KG1 (cell line): ENCODE data around the gene NFAM1.

Experiments
- DNase-seq: peaks from one replicate; lab custom pipeline; 2025; lab: John Stamatoyannopoulos, UW

The NFAM1 gene

GRCh38 chr22:42383287-42383686, 48.9 kb downstream of the NFAM1 start:
- DNase-seq, result no peak

DNA sequence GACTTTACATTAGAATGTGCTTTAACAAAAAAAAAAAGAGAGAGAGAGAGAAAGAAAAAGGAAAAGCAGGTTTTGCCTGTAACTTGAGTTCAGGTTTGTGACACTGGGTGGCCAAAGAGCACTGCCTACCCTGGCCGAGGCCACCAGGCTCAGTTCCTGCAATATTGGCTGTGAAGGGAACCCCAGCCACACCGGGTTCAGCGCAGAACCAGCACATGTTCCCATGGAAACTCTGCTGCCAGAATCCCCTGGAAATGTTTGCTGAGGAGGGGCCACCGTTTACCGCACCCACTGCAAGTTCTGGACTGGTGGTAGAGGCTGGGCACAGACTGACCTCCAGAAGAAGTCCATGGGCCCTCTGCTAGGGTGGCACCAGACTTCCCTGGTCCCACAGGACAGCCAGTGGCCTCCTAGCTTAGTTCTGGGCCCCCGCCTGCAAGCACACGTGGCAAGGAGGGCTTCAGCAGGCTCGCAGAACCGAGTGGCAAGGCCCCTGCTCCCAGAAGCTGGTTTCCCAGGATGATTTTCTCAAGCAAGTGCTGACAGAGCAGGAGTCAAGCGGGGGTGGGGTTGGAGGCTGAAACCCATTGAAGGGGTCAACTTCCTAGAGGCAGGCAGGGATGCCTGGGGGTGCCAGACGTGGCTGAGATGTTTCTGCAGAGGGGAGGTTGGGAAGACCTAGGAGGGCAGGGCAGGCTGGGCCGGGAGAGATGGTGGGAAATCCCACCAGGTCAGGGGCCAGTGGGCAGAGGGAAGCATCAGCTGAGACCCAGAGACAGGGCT, 51.2 kb downstream of the NFAM1 start:
- DNase-seq, result no peak

DNA sequence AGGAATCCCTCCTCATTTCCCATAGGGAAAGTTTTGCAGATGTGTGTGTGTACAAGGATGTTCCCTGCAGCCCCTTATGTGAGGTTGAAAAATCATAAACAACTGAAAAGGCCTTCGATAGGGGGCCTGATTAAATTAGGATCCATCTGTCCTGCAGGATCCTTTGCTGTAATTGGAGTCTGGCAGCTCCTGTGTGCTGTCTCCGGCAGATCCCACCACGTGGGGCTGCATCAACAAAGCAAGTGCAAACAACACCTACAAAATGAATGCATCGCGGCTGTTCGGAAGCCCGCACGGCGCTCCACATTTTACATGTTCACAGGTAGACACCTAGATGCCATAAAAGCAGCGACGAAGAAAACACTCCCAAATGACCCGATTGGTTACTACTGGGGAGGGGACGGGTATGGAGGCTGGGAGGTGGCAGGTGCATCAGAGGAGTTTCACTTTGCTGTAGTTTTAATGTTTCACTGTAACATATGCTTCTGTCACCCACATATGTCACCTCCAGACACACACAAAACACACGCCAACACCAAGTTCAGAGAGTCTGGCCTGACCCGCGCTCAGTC, 52.2 kb downstream of the NFAM1 start:
- DNase-seq, result no peak

DNA sequence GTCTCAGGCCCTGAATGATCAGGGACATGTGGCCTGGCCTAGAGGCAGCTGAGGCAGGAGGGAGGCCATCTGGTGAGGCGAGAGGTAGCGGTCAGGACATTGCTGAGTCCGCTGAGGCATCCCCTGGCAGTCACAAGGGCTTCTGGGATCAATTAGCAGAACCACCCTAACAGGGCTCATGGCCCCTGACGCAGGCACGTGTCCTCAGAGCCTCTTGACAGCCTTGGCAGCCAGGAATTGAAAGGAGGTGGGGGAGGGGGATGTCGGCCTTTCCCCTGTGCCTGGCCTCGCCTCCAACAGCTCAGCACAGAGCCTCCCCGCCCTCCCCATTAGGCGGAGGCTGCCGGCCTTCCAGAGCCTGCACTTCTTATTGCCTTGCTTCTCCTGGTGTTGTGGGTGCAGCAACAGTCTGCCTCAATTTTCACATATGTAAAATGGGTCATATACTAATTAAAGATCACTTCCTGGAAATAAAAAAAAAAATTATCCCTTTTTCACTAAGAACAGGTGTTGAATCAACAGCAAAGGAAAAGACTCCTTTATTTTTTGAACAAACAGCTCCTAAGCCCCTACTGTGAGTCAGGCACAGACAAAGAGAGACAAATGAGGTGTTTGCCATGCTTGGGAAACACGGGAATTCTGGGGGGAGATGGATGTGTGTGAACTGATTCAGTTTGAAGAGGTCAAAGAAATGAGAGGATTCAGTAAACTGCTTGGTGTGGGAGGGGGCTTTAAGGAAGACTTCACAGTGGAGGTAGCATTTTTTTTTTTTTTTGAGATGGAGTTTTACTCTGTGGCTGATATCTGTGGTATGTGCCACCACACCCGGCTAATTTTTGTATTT, 55.3 kb downstream of the NFAM1 start:
- DNase-seq, result no peak

- DNase-seq, result no peak
Measured at GRCh38 chr22:42375982-42376381, 56.2 kb downstream of the NFAM1 start.

DNA sequence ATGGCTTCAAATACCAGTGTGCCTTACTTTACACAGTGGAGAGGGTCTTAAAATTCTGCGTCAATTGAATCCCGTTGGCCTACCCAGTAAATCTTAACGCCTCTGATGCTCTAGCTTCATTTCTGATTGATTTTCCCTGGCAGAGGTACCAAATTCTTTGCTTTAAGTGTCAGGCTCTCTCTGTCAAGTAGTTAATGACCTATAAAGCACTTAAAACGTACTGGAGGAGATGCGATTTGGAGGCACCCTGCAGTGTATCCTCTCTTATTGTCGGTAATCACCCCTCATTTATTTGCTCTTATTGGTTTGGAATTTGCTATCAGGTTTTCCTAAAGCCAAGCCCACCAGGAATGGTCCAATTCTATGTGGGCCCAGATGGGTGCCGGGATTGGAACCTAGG, 59.2 kb downstream of the NFAM1 start:
- no peak for DNase-seq

DNA sequence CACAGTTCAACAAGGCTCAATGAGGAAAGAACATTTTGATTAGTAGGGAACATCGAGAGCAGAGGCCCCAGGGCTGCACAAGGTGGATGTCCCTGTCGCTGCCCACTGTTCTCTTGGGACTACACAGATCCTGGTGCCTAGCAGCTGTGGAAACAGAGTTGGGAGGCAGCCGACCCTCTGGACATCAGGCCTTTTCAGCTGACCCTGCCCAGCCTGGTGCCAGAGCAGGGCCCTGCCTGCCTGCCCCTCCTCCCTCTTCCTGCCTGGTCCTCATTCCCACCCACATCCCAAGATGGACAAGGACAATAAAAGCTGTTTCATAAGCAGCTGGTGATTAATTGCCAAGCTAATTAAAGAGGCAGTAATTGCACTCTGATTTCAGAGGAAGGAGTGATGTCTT, 60.7 kb downstream of the NFAM1 start:
- no peak for DNase-seq

GRCh38 chr22:42371099-42371498, 61.1 kb downstream of the NFAM1 start:
- DNase-seq, result no peak

DNA sequence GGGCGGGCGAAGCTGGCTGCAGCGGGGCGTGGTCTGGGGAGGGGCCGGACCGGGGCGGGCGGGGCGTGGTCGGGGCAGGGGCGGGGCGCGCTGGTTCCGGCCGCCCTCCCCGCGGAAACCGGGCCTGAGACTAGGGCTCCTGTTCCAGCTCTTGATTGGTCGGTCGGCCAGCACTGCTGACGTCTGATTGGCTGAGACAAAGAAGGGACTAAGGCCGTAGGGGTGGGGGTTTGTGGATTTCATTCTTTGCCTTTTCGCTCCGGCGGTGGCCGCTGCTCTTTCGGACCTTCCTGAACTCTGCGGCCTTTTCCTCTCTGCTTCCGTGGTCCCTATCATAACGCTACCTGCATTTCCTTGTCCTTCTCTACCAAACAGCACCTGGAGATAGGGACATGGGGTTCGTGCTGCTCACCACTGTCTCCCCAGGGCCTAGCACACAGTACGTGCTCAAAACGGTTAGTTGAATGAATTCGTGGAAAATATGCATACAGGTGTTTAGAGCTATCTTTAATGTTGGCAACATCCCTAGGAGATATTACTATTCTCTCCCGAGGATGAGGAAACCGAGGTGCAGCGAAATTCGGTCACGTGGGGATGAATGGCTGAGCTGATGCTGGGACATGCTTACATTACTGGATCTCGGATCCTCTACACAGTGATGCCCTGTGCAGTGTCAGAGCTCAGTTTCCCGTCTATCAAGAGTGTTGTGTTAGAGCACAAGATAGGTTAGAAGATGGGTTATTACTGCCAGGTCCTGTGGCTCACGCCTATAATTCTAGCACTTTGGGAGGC, 62.8 kb downstream of the NFAM1 start:
- DNase-seq, result no peak

- DNase-seq, result no peak
Measured at GRCh38 chr22:42368379-42369249, 63.6 kb downstream of the NFAM1 start.

DNA sequence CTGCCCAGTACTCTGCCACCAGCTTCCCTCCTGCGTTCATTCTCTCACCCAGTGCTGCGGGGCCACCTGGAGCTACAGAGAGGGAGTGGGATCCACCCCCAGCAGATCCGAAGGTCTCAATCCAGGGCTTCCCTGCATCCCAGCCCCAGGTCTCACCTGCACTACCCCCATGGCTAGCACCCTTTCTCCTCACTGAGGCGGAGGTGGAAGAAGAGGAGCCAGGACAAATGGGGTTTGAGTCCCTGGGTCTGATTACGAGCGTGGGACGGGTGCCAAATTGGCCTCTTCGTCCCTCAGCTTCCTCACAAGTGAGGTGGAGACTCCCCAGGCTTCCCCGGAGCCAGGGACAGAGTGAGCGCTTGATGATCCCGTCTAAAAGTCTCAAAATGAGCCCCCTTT, 64.2 kb downstream of the NFAM1 start:
- DNase-seq, result no peak

DNA sequence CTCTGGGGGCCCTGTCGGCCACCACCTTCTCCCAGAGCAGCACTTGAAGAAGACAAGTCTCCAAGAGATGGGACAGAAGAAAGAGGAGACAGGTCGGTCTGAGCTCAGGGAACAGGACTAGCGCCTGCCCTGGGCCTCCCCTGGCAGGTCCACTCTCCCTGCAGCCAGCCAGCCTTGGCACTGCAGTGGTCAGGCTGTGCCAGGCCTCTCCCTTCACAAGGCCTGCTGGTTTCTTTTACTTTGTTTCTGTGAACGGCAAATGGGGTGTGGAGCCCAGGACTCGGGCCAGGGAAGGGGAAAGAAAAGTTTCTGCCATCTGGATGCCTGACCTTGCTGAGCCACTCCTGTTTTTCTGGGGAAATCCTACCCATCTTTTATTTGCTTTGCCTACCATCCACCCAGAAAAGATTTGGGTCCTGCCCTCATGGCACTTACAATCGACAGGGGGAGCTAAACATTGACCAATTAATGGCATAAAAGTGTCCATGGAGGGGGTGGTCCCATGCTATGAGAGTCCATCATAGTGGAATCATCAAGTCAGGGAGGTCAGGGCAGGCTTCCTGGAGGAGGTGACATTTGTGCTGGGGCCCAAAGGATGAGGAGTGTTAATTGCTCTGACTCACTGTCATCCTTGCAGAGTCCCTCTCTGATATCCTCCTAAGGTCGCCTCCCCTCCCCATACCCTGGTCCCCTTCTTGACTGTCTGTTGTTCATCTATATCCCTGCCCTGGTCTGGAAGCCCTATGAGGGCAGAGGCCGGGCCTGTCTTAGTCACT, 65.2 kb downstream of the NFAM1 start:
- no peak for DNase-seq

- DNase-seq, result no peak
Measured at GRCh38 chr22:42365942-42366695, 66.1 kb downstream of the NFAM1 start.

DNA sequence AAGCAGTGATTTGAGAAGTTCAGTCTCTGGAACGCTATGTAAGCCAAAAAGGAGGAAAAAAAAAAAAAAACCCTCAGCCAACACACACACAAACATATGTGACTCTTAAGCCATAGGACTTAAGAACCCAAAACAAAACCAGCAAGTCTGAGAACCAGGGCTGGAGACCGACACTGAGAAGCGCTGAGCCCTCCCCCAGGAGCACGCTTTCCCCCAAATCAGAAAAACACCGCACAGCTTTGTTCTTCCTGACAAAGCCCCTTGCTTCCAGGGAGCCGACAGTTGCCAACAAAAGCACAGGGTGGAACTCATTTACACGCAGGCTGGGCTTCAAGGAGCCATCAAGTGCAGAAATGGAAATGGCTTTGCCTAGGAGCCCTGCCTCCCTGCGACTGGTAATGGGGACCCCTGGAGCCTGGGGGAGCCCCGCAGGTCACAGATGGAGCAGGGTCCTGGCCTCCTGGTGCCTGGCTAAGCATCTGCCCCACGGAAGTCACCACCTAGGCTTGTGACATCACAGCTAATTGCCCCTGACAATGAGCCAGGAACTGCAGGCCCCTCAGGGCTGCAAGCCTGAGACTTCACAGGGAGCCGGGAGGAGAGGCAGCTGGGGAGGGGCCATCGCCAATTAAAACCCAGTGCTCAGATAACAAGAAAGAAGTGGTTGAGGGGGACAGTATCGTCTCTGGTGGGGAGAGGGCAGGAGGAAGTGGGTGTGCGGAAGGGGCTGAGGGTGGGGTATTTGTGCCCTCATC, 66.9 kb downstream of the NFAM1 start:
- no peak for DNase-seq

DNA sequence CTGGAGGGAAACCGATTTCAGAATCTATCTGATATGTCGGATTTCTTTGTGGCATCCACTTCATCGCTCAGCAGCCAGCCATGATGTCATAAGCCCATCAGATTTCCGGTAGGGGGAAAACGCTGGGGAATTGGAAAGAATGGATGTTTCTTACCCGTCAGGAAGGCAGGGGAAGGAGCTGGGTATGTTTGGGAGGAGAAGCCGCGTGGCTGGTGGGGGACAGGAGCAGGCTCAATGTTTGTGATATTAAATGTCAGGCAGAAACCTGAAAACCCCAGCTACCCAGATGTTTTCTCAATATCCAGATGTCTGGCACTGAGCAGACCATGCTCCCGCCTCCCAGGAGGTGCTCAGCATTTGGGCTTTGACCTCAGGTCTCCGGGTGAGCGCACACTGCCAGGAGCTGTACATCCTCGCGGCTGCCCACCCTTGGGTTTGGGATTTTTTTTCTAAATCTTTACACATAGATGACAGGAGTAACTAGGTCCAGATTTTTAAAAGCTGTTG, 67.5 kb downstream of the NFAM1 start:
- DNase-seq, result no peak

DNA sequence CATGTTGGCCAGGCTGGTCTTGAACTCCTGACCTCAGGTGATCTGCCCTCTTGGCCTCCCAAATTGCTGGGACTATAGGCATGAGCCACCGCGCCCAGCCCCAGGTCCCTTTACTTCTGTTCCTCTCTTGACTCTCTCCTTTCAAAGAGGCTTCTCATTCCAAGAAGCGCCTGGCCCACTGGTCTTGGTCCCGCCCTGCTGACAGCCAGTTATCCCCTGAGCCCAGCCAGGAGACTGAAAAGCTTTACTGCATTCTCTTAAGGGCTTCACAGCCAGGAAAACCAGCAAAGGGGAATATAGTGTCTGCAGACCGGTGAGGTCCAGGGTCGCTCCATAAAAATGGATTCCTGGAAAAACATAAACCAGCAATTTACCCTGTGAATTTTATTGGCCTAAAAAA, 68.3 kb downstream of the NFAM1 start:
- DNase-seq, result no peak

GRCh38 chr22:42361523-42361922, 70.7 kb downstream of the NFAM1 start:
- no peak for DNase-seq

- no peak for DNase-seq
Measured at GRCh38 chr22:42360348-42360747, 71.9 kb downstream of the NFAM1 start.
